Astrocyte (in vitro differentiated cells and primary cell): ENCODE results near the gene DYNLT1. TPM values are rescaled to one million over a fixed set of nuclear protein-coding genes. Genes with fewer than 3 reads are reported as not detected.

Experiments used
- DNase-seq: peaks from one replicate; pipeline ENCODE4 v3.0.0-alpha.2; 2010; ENCODE audit warnings: low read depth
- FAIRE-seq: peaks from 2 replicates; lab custom pipeline; 2011; peaks lifted over from hg19 to GRCh38; lab: Jason Lieb, UNC
- H2AFZ ChIP-seq: 2 replicates; pipeline ENCODE4 v1.6.0; 2012; ENCODE audit warnings: low read depth, low read length, inconsistent platforms
- H3K27ac ChIP-seq: 2 replicates; pipeline ENCODE4 v1.5.1; 2011; ENCODE audit warnings: low read depth, low read length, inconsistent platforms
- H3K27me3 ChIP-seq: 2 replicates; pipeline ENCODE4 v1.6.0; 2011; ENCODE audit warnings: low read length, inconsistent platforms; ENCODE audit not compliant: insufficient read depth
- H3K36me3 ChIP-seq: 2 replicates; pipeline ENCODE4 v1.5.1; 2011; ENCODE audit warnings: low read length, inconsistent platforms; ENCODE audit not compliant: insufficient read depth
- H3K4me1 ChIP-seq: 2 replicates; pipeline ENCODE4 v1.5.1; 2011; ENCODE audit warnings: low read length, inconsistent platforms; ENCODE audit not compliant: insufficient read depth
- H3K4me2 ChIP-seq: 2 replicates; pipeline ENCODE4 v1.6.0; 2012; ENCODE audit warnings: low read length, inconsistent platforms
- H3K4me3 ChIP-seq: 2 replicates; pipeline ENCODE4 v1.5.1; 2011; ENCODE audit warnings: low read depth, mild to moderate bottlenecking, low read length, inconsistent platforms; ENCODE audit not compliant: insufficient read depth
- H3K79me2 ChIP-seq: 2 replicates; pipeline ENCODE4 v1.6.0; 2012; ENCODE audit warnings: mild to moderate bottlenecking, low read length, inconsistent platforms; ENCODE audit not compliant: insufficient read depth
- H3K9ac ChIP-seq: 2 replicates; pipeline ENCODE4 v1.6.0; 2012; ENCODE audit warnings: mild to moderate bottlenecking, low read length, inconsistent platforms
- H3K9me3 ChIP-seq: 2 replicates; pipeline ENCODE4 v1.5.1; 2012; ENCODE audit warnings: low read depth, mild to moderate bottlenecking, low read length, inconsistent platforms; ENCODE audit not compliant: insufficient read depth
- H4K20me1 ChIP-seq: 2 replicates; pipeline ENCODE4 v1.6.0; 2012; ENCODE audit warnings: low read length, inconsistent platforms; ENCODE audit not compliant: insufficient read depth
- H3K27ac Mint-ChIP-seq: one replicate; pipeline ENCODE4 v1.8.0; 2021; ENCODE audit warnings: mild to moderate bottlenecking, mixed read lengths; ENCODE audit not compliant: unreplicated experiment
- H3K27me3 Mint-ChIP-seq: one replicate; pipeline ENCODE4 v1.8.0; 2021; ENCODE audit warnings: low read depth, mixed read lengths; ENCODE audit not compliant: unreplicated experiment
- H3K36me3 Mint-ChIP-seq: one replicate; pipeline ENCODE4 v1.8.0; 2021; ENCODE audit warnings: low read depth, mixed read lengths; ENCODE audit not compliant: unreplicated experiment
- H3K4me1 Mint-ChIP-seq: one replicate; pipeline ENCODE4 v1.8.0; 2021; ENCODE audit warnings: low read depth, mixed read lengths; ENCODE audit not compliant: unreplicated experiment
- H3K4me3 Mint-ChIP-seq: one replicate; pipeline ENCODE4 v1.8.0; 2021; ENCODE audit warnings: mild to moderate bottlenecking, moderate library complexity, mixed read lengths; ENCODE audit not compliant: unreplicated experiment
- H3K9me3 Mint-ChIP-seq: one replicate; pipeline ENCODE4 v1.8.0; 2021; ENCODE audit warnings: mild to moderate bottlenecking, mixed read lengths; ENCODE audit not compliant: unreplicated experiment
- EZH2 ChIP-seq: IDR thresholded peaks from 2 replicates; pipeline ENCODE4 v1.6.1; 2012; ENCODE audit warnings: mild to moderate bottlenecking, low read length, inconsistent platforms; ENCODE audit not compliant: insufficient read depth
- total RNA-seq: library from RNA; stranded (reverse); gene quantifications from 2 replicates; pipeline ENCODE4 v1.2.1, GENCODE V29; 2021
- TF ChIP-seq, protein P1 (sequence below): IDR thresholded peaks from 2 replicates; pipeline ENCODE4 v1.5.1; 2011; ENCODE audit warnings: low read depth, mild to moderate bottlenecking, inconsistent platforms, low read length, moderate library complexity; ENCODE audit not compliant: insufficient read depth

DYNLT1 gene
- total RNA-seq, 1 donor from 2014 or later, result 169 TPM

GRCh38 chr6:158686791-158687381, 42.3 kb upstream of the DYNLT1 start:
- H3K4me3 Mint-ChIP-seq, result no peak overlapping the region
- H3K27ac Mint-ChIP-seq, result no peak overlapping the region
- no peak overlapping the region for H3K9ac ChIP-seq
- peaks cover 8% of the 10 kb centered on the region for H3K4me1 Mint-ChIP-seq
- no peaks in the 10 kb centered on the region for H3K9me3 ChIP-seq
- DNase-seq, result no peak
- H3K4me2 ChIP-seq, result no peak overlapping the region
- no peaks in the 10 kb centered on the region for H4K20me1 ChIP-seq
- H2AFZ ChIP-seq, result no peak overlapping the region
- peaks cover 19% of the 10 kb centered on the region for H3K27me3 Mint-ChIP-seq
- no peaks in the 10 kb centered on the region for H3K4me1 ChIP-seq
- H3K36me3 ChIP-seq, result no peaks in the 10 kb centered on the region
- TF ChIP-seq, protein P1, sequence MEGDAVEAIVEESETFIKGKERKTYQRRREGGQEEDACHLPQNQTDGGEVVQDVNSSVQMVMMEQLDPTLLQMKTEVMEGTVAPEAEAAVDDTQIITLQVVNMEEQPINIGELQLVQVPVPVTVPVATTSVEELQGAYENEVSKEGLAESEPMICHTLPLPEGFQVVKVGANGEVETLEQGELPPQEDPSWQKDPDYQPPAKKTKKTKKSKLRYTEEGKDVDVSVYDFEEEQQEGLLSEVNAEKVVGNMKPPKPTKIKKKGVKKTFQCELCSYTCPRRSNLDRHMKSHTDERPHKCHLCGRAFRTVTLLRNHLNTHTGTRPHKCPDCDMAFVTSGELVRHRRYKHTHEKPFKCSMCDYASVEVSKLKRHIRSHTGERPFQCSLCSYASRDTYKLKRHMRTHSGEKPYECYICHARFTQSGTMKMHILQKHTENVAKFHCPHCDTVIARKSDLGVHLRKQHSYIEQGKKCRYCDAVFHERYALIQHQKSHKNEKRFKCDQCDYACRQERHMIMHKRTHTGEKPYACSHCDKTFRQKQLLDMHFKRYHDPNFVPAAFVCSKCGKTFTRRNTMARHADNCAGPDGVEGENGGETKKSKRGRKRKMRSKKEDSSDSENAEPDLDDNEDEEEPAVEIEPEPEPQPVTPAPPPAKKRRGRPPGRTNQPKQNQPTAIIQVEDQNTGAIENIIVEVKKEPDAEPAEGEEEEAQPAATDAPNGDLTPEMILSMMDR, result no peak
- no peak for TF ChIP-seq EZH2
- FAIRE-seq, result no peak
- no peak overlapping the region for H3K4me3 ChIP-seq
- H3K79me2 ChIP-seq, result no peaks in the 10 kb centered on the region
- no peaks in the 10 kb centered on the region for H3K27me3 ChIP-seq
- no peaks in the 10 kb centered on the region for H3K36me3 Mint-ChIP-seq
- no peak overlapping the region for H3K27ac ChIP-seq
- H3K9me3 Mint-ChIP-seq, result no peaks in the 10 kb centered on the region

GRCh38 chr6:158686311-158686710, 41.8 kb upstream of the DYNLT1 start:
- no peak overlapping the region for H3K27ac Mint-ChIP-seq
- H3K9ac ChIP-seq, result no peak overlapping the region
- peaks cover 19% of the 10 kb centered on the region for H3K27me3 Mint-ChIP-seq
- DNase-seq (no peak), FAIRE-seq (no peak)
- no peaks in the 10 kb centered on the region for H3K36me3 Mint-ChIP-seq
- H3K9me3 ChIP-seq, result no peaks in the 10 kb centered on the region
- H2AFZ ChIP-seq, result no peak overlapping the region
- no peak overlapping the region for H3K27ac ChIP-seq
- no peaks in the 10 kb centered on the region for H3K4me1 ChIP-seq
- no peaks in the 10 kb centered on the region for H4K20me1 ChIP-seq
- H3K4me2 ChIP-seq, result no peak overlapping the region
- H3K79me2 ChIP-seq, result no peaks in the 10 kb centered on the region
- no peak overlapping the region for H3K4me3 Mint-ChIP-seq
- H3K9me3 Mint-ChIP-seq, result no peaks in the 10 kb centered on the region
- H3K4me3 ChIP-seq, result no peak overlapping the region
- peaks cover 8% of the 10 kb centered on the region for H3K4me1 Mint-ChIP-seq
- no peaks in the 10 kb centered on the region for H3K27me3 ChIP-seq
- H3K36me3 ChIP-seq, result no peaks in the 10 kb centered on the region
- TF ChIP-seq EZH2, result no peak
- TF ChIP-seq, protein P1, result no peak

DNA sequence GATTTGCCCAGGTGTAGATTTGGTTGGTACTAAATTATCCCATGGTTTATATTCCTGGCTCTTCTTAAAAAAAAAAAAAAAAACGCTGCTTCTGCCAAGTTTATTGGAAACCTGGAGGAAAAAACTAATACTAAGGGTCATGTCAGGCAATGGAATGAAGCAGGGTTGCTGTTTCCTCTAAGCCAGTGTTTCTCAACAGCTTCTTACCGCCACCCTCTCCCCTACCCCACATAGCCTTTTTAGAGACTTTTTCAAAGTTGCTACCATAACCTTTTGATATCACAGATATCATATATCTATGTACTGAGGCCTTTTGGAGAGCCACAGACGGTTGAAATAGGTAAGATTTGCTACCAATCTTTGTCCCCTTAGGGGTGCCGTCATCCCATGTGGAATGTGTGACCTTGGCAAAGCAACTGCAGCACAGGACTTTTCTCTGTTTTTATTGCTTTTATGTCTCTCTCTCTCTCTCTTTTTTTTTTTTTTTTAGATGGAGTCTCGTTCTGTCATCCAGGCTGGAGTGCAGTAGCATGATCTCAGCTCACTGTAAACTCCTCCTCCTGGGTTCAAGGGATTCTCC, 40.3 kb upstream of the DYNLT1 start:
- H3K9me3 Mint-ChIP-seq, result no peaks in the 10 kb centered on the region
- Histone ChIP-seq H3K36me3 (no peaks in the 10 kb centered on the region), H3K9me3 (no peaks in the 10 kb centered on the region), H2AFZ (no peak overlapping the region), H3K9ac (no peak overlapping the region), H3K4me1 (no peaks in the 10 kb centered on the region), H3K4me2 (no peak overlapping the region), H3K79me2 (no peaks in the 10 kb centered on the region), H4K20me1 (no peaks in the 10 kb centered on the region), H3K27me3 (no peaks in the 10 kb centered on the region), H3K4me3 (no peak overlapping the region), H3K27ac (no peak overlapping the region)
- no peaks in the 10 kb centered on the region for H3K36me3 Mint-ChIP-seq
- FAIRE-seq (no peak), DNase-seq (no peak)
- H3K4me3 Mint-ChIP-seq, result no peak overlapping the region
- no peak overlapping the region for H3K27ac Mint-ChIP-seq
- peaks cover 19% of the 10 kb centered on the region for H3K27me3 Mint-ChIP-seq
- TF ChIP-seq EZH2, result no peak
- TF ChIP-seq, protein P1, result no peak
- peaks cover 8% of the 10 kb centered on the region for H3K4me1 Mint-ChIP-seq
